GM21717 (cell line): Measurements from ENCODE around the gene SRP14.

ENCODE experiments used
- ATAC-seq: cut with Tn5 transposase; IDR thresholded peaks from one replicate; pipeline ENCODE4 v1.9.1; 2021; ENCODE audit warnings: mild to moderate bottlenecking, moderate library complexity; ENCODE audit not compliant: unreplicated experiment

The SRP14 gene

GRCh38 chr15:40069178-40070165, 30.5 kb upstream of the SRP14 start:
- peak; percentile 44 for ATAC-seq

GRCh38 chr15:40067921-40068624, 29.1 kb upstream of the SRP14 start:
- no peak for ATAC-seq

GRCh38 chr15:40066589-40066988, 27.6 kb upstream of the SRP14 start:
- ATAC-seq = no peak

GRCh38 chr15:40065166-40065565, 26.2 kb upstream of the SRP14 start:
- ATAC-seq = no peak

- peak; percentile 51 for ATAC-seq
These were observed 25.4 kb upstream of the SRP14 start for GRCh38 chr15:40064231-40064894.

- ATAC-seq = no peak
These were observed 24.6 kb upstream of the SRP14 start for GRCh38 chr15:40063563-40064011.

- ATAC-seq = no peak
These were observed 24.0 kb upstream of the SRP14 start for GRCh38 chr15:40062816-40063562.

- ATAC-seq = no peak
These were observed 22.4 kb upstream of the SRP14 start for GRCh38 chr15:40061212-40061901.

- no peak for ATAC-seq
These were observed 21.4 kb upstream of the SRP14 start for GRCh38 chr15:40060236-40060961.

- no peak for ATAC-seq
These were observed 20.8 kb upstream of the SRP14 start for GRCh38 chr15:40059821-40060220.

GRCh38 chr15:40058476-40059140, 19.6 kb upstream of the SRP14 start:
- no peak for ATAC-seq

GRCh38 chr15:40055576-40056293, 16.8 kb upstream of the SRP14 start:
- ATAC-seq = no peak

GRCh38 chr15:40054855-40055575, 16.0 kb upstream of the SRP14 start:
- peak; percentile 70 for ATAC-seq

GRCh38 chr15:40054605-40054854, 15.5 kb upstream of the SRP14 start:
- ATAC-seq = peak; percentile 42

- peak; percentile 33 for ATAC-seq
These were observed 15.0 kb upstream of the SRP14 start for GRCh38 chr15:40053831-40054604.

GRCh38 chr15:40053079-40053830, 14.3 kb upstream of the SRP14 start:
- ATAC-seq = no peak
